ENCODE measurements around the gene PBX1. TPM values are rescaled to one million over a fixed set of nuclear protein-coding genes. Genes with fewer than 3 reads are reported as not detected.

PBX1 gene
- 10 to 100 TPM; 12.5 to 52.8 (median 14.6) TPM for polyA plus RNA-seq
- long read RNA-seq, donor 1: 0 reads
- long read RNA-seq, donor 2, full-length matches to known transcripts: 4 of 4 reads
- long read RNA-seq, donor 2, partial matches to known transcripts: 0 of 4 reads
- long read RNA-seq, donor 2, other reads (novel, unspliced or antisense): 0 of 4 reads
- long read RNA-seq, donor 3, full-length matches to known transcripts: 16 of 51 reads
- long read RNA-seq, donor 3, partial matches to known transcripts: 35 of 51 reads
- long read RNA-seq, donor 3, other reads (novel, unspliced or antisense): 0 of 51 reads
- long read RNA-seq, donor 4: 0 reads
- long read RNA-seq, donor 5, full-length matches to known transcripts: 3 of 8 reads
- long read RNA-seq, donor 5, partial matches to known transcripts: 5 of 8 reads
- long read RNA-seq, donor 5, other reads (novel, unspliced or antisense): 0 of 8 reads
- long read RNA-seq, donor 6, full-length matches to known transcripts: 14 of 23 reads
- long read RNA-seq, donor 6, partial matches to known transcripts: 9 of 23 reads
- long read RNA-seq, donor 6, other reads (novel, unspliced or antisense): 0 of 23 reads
- long read RNA-seq, donor 7: 0 reads
- long read RNA-seq, donor 8, full-length matches to known transcripts: 1 of 1 reads
- long read RNA-seq, donor 8, partial matches to known transcripts: 0 of 1 reads
- long read RNA-seq, donor 8, other reads (novel, unspliced or antisense): 0 of 1 reads
- long read RNA-seq, donor 9, full-length matches to known transcripts: 4 of 4 reads
- long read RNA-seq, donor 9, partial matches to known transcripts: 0 of 4 reads
- long read RNA-seq, donor 9, other reads (novel, unspliced or antisense): 0 of 4 reads
- long read RNA-seq, donor 10, full-length matches to known transcripts: 27 of 53 reads
- long read RNA-seq, donor 10, partial matches to known transcripts: 26 of 53 reads
- long read RNA-seq, donor 10, other reads (novel, unspliced or antisense): 0 of 53 reads

GRCh38 chr1:164558461-164559341 lies at the start of gene PBX1:
PBX1 (plus strand) TSS chr1:164559184.
- H3K27me3 ChIP-seq (ENCODE audit: control insufficient read depth in 3 of 3, insufficient read depth in 3 of 3, low read length in 3 of 3): no peaks in the 10 kb centered on the region
- H3K4me1 ChIP-seq (ENCODE audit: control insufficient read depth in 3 of 3, insufficient read depth in 2 of 3, low read depth in 1 of 3, low read length in 2 of 3): peaks cover 0 to 5% (median 0%) of the 10 kb centered on the region in 3 donors
- H3K36me3 ChIP-seq (ENCODE audit: control insufficient read depth in 3 of 3, insufficient read depth in 2 of 3, low read depth in 1 of 3, low read length in 3 of 3): no peaks in the 10 kb centered on the region
- H3K9me3 ChIP-seq (ENCODE audit: control insufficient read depth in 2 of 2, insufficient read depth in 1 of 2, low read depth in 1 of 2, low read length in 1 of 2): no peaks in the 10 kb centered on the region
- peak within 1 kb of the TSS; percentile 65 to 93 (median 79) for H3K4me3 ChIP-seq (ENCODE audit: low read depth in 1 of 3, low read length in 3 of 3)
- FAIRE-seq (no peak), DNase-seq (peak; percentile 97 to 99)
- H3K27ac ChIP-seq (ENCODE audit: low read depth in 1 of 3, low read length in 2 of 3): peak within 1 kb of the TSS in 2 of 3 donors; percentile 78
- 0% methylated on average over 17 to 28 of the region's 28 CpGs for WGBS, 3 donors

GRCh38 chr1:164510435-164510834 lies 48.5 kb upstream of the PBX1 start:
- FAIRE-seq (no peak), DNase-seq (no peak)
- Histone ChIP-seq H3K27me3 (ENCODE audit: control insufficient read depth in 3 of 3, insufficient read depth in 3 of 3, low read length in 3 of 3) (no peaks in the 10 kb centered on the region), H3K27ac (ENCODE audit: low read depth in 1 of 3, low read length in 2 of 3) (no peak overlapping the region), H3K4me1 (ENCODE audit: control insufficient read depth in 3 of 3, insufficient read depth in 2 of 3, low read depth in 1 of 3, low read length in 2 of 3) (no peaks in the 10 kb centered on the region), H3K4me3 (ENCODE audit: low read depth in 1 of 3, low read length in 3 of 3) (no peak overlapping the region), H3K9me3 (ENCODE audit: control insufficient read depth in 2 of 2, insufficient read depth in 1 of 2, low read depth in 1 of 2, low read length in 1 of 2) (no peaks in the 10 kb centered on the region), H3K36me3 (ENCODE audit: control insufficient read depth in 3 of 3, insufficient read depth in 2 of 3, low read depth in 1 of 3, low read length in 3 of 3) (no peaks in the 10 kb centered on the region)
- WGBS, 3 donors: 75 to 88% (median 76%) methylated on average over 1 of the region's 1 CpG

GRCh38 chr1:164511001-164511705 lies 47.8 kb upstream of the PBX1 start:
- Histone ChIP-seq H3K27me3 (ENCODE audit: control insufficient read depth in 3 of 3, insufficient read depth in 3 of 3, low read length in 3 of 3) (no peaks in the 10 kb centered on the region), H3K4me1 (ENCODE audit: control insufficient read depth in 3 of 3, insufficient read depth in 2 of 3, low read depth in 1 of 3, low read length in 2 of 3) (no peaks in the 10 kb centered on the region), H3K9me3 (ENCODE audit: control insufficient read depth in 2 of 2, insufficient read depth in 1 of 2, low read depth in 1 of 2, low read length in 1 of 2) (no peaks in the 10 kb centered on the region), H3K4me3 (ENCODE audit: low read depth in 1 of 3, low read length in 3 of 3) (no peak overlapping the region), H3K36me3 (ENCODE audit: control insufficient read depth in 3 of 3, insufficient read depth in 2 of 3, low read depth in 1 of 3, low read length in 3 of 3) (no peaks in the 10 kb centered on the region), H3K27ac (ENCODE audit: low read depth in 1 of 3, low read length in 2 of 3) (no peak overlapping the region)
- FAIRE-seq: no peak
- DNase-seq: no peak
- 85 to 92% (median 86%) methylated on average over 5 of the region's 5 CpGs for WGBS, 3 donors

GRCh38 chr1:164515231-164515630 lies 43.8 kb upstream of the PBX1 start:
- DNase-seq (no peak), FAIRE-seq (no peak)
- Histone ChIP-seq H3K4me1 (ENCODE audit: control insufficient read depth in 3 of 3, insufficient read depth in 2 of 3, low read depth in 1 of 3, low read length in 2 of 3) (no peaks in the 10 kb centered on the region), H3K9me3 (ENCODE audit: control insufficient read depth in 2 of 2, insufficient read depth in 1 of 2, low read depth in 1 of 2, low read length in 1 of 2) (no peaks in the 10 kb centered on the region), H3K4me3 (ENCODE audit: low read depth in 1 of 3, low read length in 3 of 3) (no peak overlapping the region), H3K36me3 (ENCODE audit: control insufficient read depth in 3 of 3, insufficient read depth in 2 of 3, low read depth in 1 of 3, low read length in 3 of 3) (no peaks in the 10 kb centered on the region), H3K27ac (ENCODE audit: low read depth in 1 of 3, low read length in 2 of 3) (no peak overlapping the region), H3K27me3 (ENCODE audit: control insufficient read depth in 3 of 3, insufficient read depth in 3 of 3, low read length in 3 of 3) (peaks cover 0 to 4% (median 0%) of the 10 kb centered on the region in 3 donors)
- 77 to 94% (median 85%) methylated on average over 2 of the region's 2 CpGs for WGBS, 3 donors

- no peak for FAIRE-seq
- no peaks in the 10 kb centered on the region for H3K9me3 ChIP-seq (ENCODE audit: control insufficient read depth in 2 of 2, insufficient read depth in 1 of 2, low read depth in 1 of 2, low read length in 1 of 2)
- WGBS, 3 donors: 32 to 60% (median 42%) methylated on average over 8 of the region's 8 CpGs
- peak in 1 of 2 donors; percentile 5 for DNase-seq
- H3K4me3 ChIP-seq (ENCODE audit: low read depth in 1 of 3, low read length in 3 of 3): no peak overlapping the region
- H3K36me3 ChIP-seq (ENCODE audit: control insufficient read depth in 3 of 3, insufficient read depth in 2 of 3, low read depth in 1 of 3, low read length in 3 of 3): no peaks in the 10 kb centered on the region
- peaks cover 0 to 4% (median 0%) of the 10 kb centered on the region in 3 donors for H3K27me3 ChIP-seq (ENCODE audit: control insufficient read depth in 3 of 3, insufficient read depth in 3 of 3, low read length in 3 of 3)
- H3K4me1 ChIP-seq (ENCODE audit: control insufficient read depth in 3 of 3, insufficient read depth in 2 of 3, low read depth in 1 of 3, low read length in 2 of 3): no peaks in the 10 kb centered on the region
- H3K27ac ChIP-seq (ENCODE audit: low read depth in 1 of 3, low read length in 2 of 3): no peak overlapping the region
Observed at GRCh38 chr1:164515711-164516331, 43.2 kb upstream of the PBX1 start.

GRCh38 chr1:164516591-164516990 lies 42.4 kb upstream of the PBX1 start:
- no peaks in the 10 kb centered on the region for H3K4me1 ChIP-seq (ENCODE audit: control insufficient read depth in 3 of 3, insufficient read depth in 2 of 3, low read depth in 1 of 3, low read length in 2 of 3)
- H3K4me3 ChIP-seq (ENCODE audit: low read depth in 1 of 3, low read length in 3 of 3): no peak overlapping the region
- no peaks in the 10 kb centered on the region for H3K9me3 ChIP-seq (ENCODE audit: control insufficient read depth in 2 of 2, insufficient read depth in 1 of 2, low read depth in 1 of 2, low read length in 1 of 2)
- FAIRE-seq (no peak), DNase-seq (no peak)
- H3K27me3 ChIP-seq (ENCODE audit: control insufficient read depth in 3 of 3, insufficient read depth in 3 of 3, low read length in 3 of 3): peaks cover 0 to 4% (median 0%) of the 10 kb centered on the region in 3 donors
- H3K36me3 ChIP-seq (ENCODE audit: control insufficient read depth in 3 of 3, insufficient read depth in 2 of 3, low read depth in 1 of 3, low read length in 3 of 3): no peaks in the 10 kb centered on the region
- WGBS, 3 donors: 73 to 83% (median 82%) methylated on average over 7 of the region's 7 CpGs
- no peak overlapping the region for H3K27ac ChIP-seq (ENCODE audit: low read depth in 1 of 3, low read length in 2 of 3)

GRCh38 chr1:164518692-164519332 lies 40.2 kb upstream of the PBX1 start:
- FAIRE-seq: no peak
- WGBS, 3 donors: 82 to 93% (median 85%) methylated on average over 3 of the region's 3 CpGs
- no peak overlapping the region for H3K27ac ChIP-seq (ENCODE audit: low read depth in 1 of 3, low read length in 2 of 3)
- no peaks in the 10 kb centered on the region for H3K9me3 ChIP-seq (ENCODE audit: control insufficient read depth in 2 of 2, insufficient read depth in 1 of 2, low read depth in 1 of 2, low read length in 1 of 2)
- no peak overlapping the region for H3K4me3 ChIP-seq (ENCODE audit: low read depth in 1 of 3, low read length in 3 of 3)
- no peaks in the 10 kb centered on the region for H3K36me3 ChIP-seq (ENCODE audit: control insufficient read depth in 3 of 3, insufficient read depth in 2 of 3, low read depth in 1 of 3, low read length in 3 of 3)
- peaks cover 0 to 4% (median 0%) of the 10 kb centered on the region in 3 donors for H3K27me3 ChIP-seq (ENCODE audit: control insufficient read depth in 3 of 3, insufficient read depth in 3 of 3, low read length in 3 of 3)
- no peaks in the 10 kb centered on the region for H3K4me1 ChIP-seq (ENCODE audit: control insufficient read depth in 3 of 3, insufficient read depth in 2 of 3, low read depth in 1 of 3, low read length in 2 of 3)
- DNase-seq: no peak

All from small intestine (tissue), 16 donors.